HepG2 (cell line): ENCODE results near the gene CRTC2. TPM values are rescaled to one million over a fixed set of nuclear protein-coding genes. Genes with fewer than 3 reads are reported as not detected.

Experiments
- ATF7-NPFF ChIP-seq: sonication (generic); formaldehyde crosslinking; IDR thresholded peaks from 2 replicates; pipeline ENCODE4 v1.8.1; 2023; ENCODE audit warnings: mild to moderate bottlenecking, low read depth, missing genetic modification reagents, moderate library complexity
- BCL6 ChIP-seq: IDR thresholded peaks from 2 replicates; pipeline ENCODE4 v1.6.1; 2016; ENCODE audit warnings: missing genetic modification reagents, missing compliant biosample characterization
- CHCHD3 ChIP-seq: sonication (generic); formaldehyde crosslinking; IDR thresholded peaks from 2 replicates; pipeline ENCODE4 v1.8.0; 2022; ENCODE audit warnings: mild to moderate bottlenecking, missing genetic modification reagents, moderate library complexity
- MED8 ChIP-seq: sonication (generic); formaldehyde crosslinking; IDR thresholded peaks from 2 replicates; pipeline ENCODE4 v1.8.1; 2023; ENCODE audit warnings: mild to moderate bottlenecking, missing genetic modification reagents; ENCODE audit not compliant: insufficient replicate concordance
- MTERF4 ChIP-seq: sonication (generic); formaldehyde crosslinking; IDR thresholded peaks from 2 replicates; pipeline ENCODE4 v1.8.0; 2023; ENCODE audit warnings: mild to moderate bottlenecking, missing genetic modification reagents
- MYPOP ChIP-seq: sonication (generic); formaldehyde crosslinking; IDR thresholded peaks from 2 replicates; pipeline ENCODE4 v1.8.1; 2023; ENCODE audit warnings: mild to moderate bottlenecking, moderate library complexity, missing genetic modification reagents
- PHF21A ChIP-seq: sonication (generic); formaldehyde crosslinking; IDR thresholded peaks from 2 replicates; pipeline ENCODE4 v1.5.0; 2020; ENCODE audit warnings: mild to moderate bottlenecking, missing genetic modification reagents
- PPARG ChIP-seq: conservative IDR thresholded peaks from 2 replicates; pipeline ENCODE4 v1.6.1; 2016; ENCODE audit warnings: missing biosample characterization, missing genetic modification reagents
- RARA ChIP-seq: IDR thresholded peaks from 2 replicates; pipeline ENCODE4 v1.6.1; 2016; ENCODE audit warnings: missing genetic modification reagents, missing compliant biosample characterization
- ZBTB33 ChIP-seq: sonication (generic); formaldehyde crosslinking; IDR thresholded peaks from 2 replicates; pipeline ENCODE4 v1.4.0; 2020; ENCODE audit warnings: missing genetic modification reagents
- ZNF256 ChIP-seq: sonication (generic); formaldehyde crosslinking; conservative IDR thresholded peaks from 2 replicates; pipeline ENCODE4 v1.4.0; 2020; ENCODE audit warnings: missing genetic modification reagents
- ZNF317 ChIP-seq: sonication (generic); formaldehyde crosslinking; IDR thresholded peaks from 2 replicates; pipeline ENCODE4 v1.5.0; 2020; ENCODE audit warnings: mild to moderate bottlenecking, missing genetic modification reagents
- ZNF407 ChIP-seq: sonication (generic); formaldehyde crosslinking; IDR thresholded peaks from one replicate; pipeline ENCODE4 v1.5.1; 2020; ENCODE audit warnings: mild to moderate bottlenecking, missing genetic modification reagents; ENCODE audit errors: not compliant biosample characterization
- ZNF777 ChIP-seq: sonication (generic); formaldehyde crosslinking; IDR thresholded peaks from 2 replicates; pipeline ENCODE4 v1.4.0; 2020; ENCODE audit warnings: missing genetic modification reagents
- ZNF790 ChIP-seq: sonication (generic); formaldehyde crosslinking; IDR thresholded peaks from 2 replicates; pipeline ENCODE4 v1.8.0; 2022; ENCODE audit warnings: missing genetic modification reagents, mild to moderate bottlenecking, borderline replicate concordance
- polyA plus RNA-seq, 8 experiments: library from polyadenylated mRNA; depleted of rRNA in 3 of 8; stranded (reverse) in 7 of 8; unstranded in 1 of 8; fragments of >200 nt; fragmentation: Illumina TruSeq in 4 of 8; extraction: Trizol in 4 of 8; gene quantifications; 2 replicates each; pipeline versions ENCODE4 v1.2.1 to v1.2.3, GENCODE V29; 2011 to 2016; ENCODE audit warnings: low read depth in 4 of 8, missing spikeins in 1 of 8, mixed read lengths in 1 of 8; ENCODE audit not compliant: insufficient read depth in 1 of 8
- total RNA-seq, 5 experiments: library from RNA; depleted of rRNA; stranded (reverse); fragments of >200 nt; fragmentation: Illumina TruSeq; extraction: Trizol; gene quantifications; 2 replicates each; pipeline ENCODE4 v1.2.3, GENCODE V29; 2016; ENCODE audit warnings: low read depth in 1 of 5

CRTC2 gene
- total and polyA plus RNA-seq, 2 of the 13 experiments (the other 11 are each of a cell fraction or from before 2014, with no cell fraction given), result 6.1 to 26.7 TPM

- TF ChIP-seq ZNF407 (CRISPR knock-in tag) (peak; percentile 44), ZNF256 (CRISPR knock-in tag) (no peak), PPARG (no peak), MYPOP (CRISPR knock-in tag) (no peak), MED8 (CRISPR knock-in tag) (no peak), ZNF317 (CRISPR knock-in tag) (0 out of 2 replicates have a peak, but pooled peaks have one; percentile 55), ATF7-NPFF (0 out of 2 replicates have a peak, but pooled peaks have one; percentile 16), CHCHD3 (CRISPR knock-in tag) (no peak), ZBTB33 (CRISPR knock-in tag) (peak; percentile 75), RARA (CRISPR knock-in tag) (no peak), ZNF790 (CRISPR knock-in tag) (no peak; the same call in none of the 2 replicates), BCL6 (CRISPR knock-in tag) (no peak), MTERF4 (0 out of 2 replicates have a peak, but pooled peaks have one; percentile 34), ZNF777 (CRISPR knock-in tag) (no peak), PHF21A (CRISPR knock-in tag) (no peak)
- TF ChIP-seq, all 625 proteins: peak for 6
These were observed 13.1 kb downstream of the CRTC2 start (continued) for GRCh38 chr1:153945131-153945794.
